ENCODE data around the gene GTPBP1. TPM values are rescaled to one million over a fixed set of nuclear protein-coding genes. Genes with fewer than 3 reads are reported as not detected.
A peak's percentile ranks its signal among the peaks of the same experiment; 100 is the strongest.

GTPBP1 gene
- total RNA-seq, 2 experiments from 2014 or later = 116 to 146 TPM

DNA sequence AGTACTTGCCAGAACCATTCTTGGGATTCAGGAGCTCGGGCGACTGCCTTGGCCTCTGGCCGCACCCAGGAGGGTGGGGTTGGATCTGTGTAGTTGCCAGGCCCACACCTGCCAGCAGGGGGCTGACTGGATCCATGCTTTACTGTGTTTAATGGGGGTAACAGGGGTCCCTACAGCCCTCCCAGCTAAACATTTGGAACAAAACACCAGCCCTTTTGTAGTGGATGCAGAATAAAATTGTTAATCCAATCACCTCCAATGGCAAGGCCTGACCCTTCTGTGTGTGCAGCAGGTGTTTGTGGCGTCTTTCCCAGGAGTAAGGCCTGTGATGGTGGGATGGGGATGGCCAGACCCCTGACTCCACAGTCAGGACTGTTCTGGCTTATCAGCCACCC is 27.6 kb downstream of the GTPBP1 start:
- ATAC-seq = peak; percentile 64
- no peaks in the 10 kb centered on the region for H3K9me3 Mint-ChIP-seq (ENCODE audit: low read depth)
- peak; percentile 70 for DNase-seq
- H3K4me3 Mint-ChIP-seq = no peak overlapping the region
- peaks cover 43% of the 10 kb centered on the region for H3K36me3 Mint-ChIP-seq
- CTCF ChIA-PET = interaction anchor here (0.7 to 4.0 kb wide), 10 partner anchors 10 to 136 kb away, joined by 3 to 28 read pairs (median 6); partner anchors contain the start of genes GTPBP1 and TOMM22
- H3K4me1 Mint-ChIP-seq = peaks cover 28% of the 10 kb centered on the region
- no peaks in the 10 kb centered on the region for H3K27me3 Mint-ChIP-seq
- peak overlapping the region; percentile 65 for H3K27ac Mint-ChIP-seq

GRCh38 chr22:38733724-38734381 is 28.1 kb downstream of the GTPBP1 start:
- peaks cover 44% of the 10 kb centered on the region for H3K36me3 Mint-ChIP-seq
- H3K9me3 Mint-ChIP-seq (ENCODE audit: low read depth) = no peaks in the 10 kb centered on the region
- peaks cover 31% of the 10 kb centered on the region for H3K4me1 Mint-ChIP-seq
- peak; percentile 13 for ATAC-seq
- H3K27me3 Mint-ChIP-seq = no peaks in the 10 kb centered on the region
- H3K4me3 Mint-ChIP-seq = no peak overlapping the region
- CTCF ChIA-PET = interaction anchor here (0.8 to 4.0 kb wide), 14 partner anchors 9 to 118 kb away, joined by 3 to 28 read pairs (median 6); partner anchors contain the start of genes GTPBP1 and TOMM22
- peak overlapping the region; percentile 65 for H3K27ac Mint-ChIP-seq
- DNase-seq = no peak

DNA sequence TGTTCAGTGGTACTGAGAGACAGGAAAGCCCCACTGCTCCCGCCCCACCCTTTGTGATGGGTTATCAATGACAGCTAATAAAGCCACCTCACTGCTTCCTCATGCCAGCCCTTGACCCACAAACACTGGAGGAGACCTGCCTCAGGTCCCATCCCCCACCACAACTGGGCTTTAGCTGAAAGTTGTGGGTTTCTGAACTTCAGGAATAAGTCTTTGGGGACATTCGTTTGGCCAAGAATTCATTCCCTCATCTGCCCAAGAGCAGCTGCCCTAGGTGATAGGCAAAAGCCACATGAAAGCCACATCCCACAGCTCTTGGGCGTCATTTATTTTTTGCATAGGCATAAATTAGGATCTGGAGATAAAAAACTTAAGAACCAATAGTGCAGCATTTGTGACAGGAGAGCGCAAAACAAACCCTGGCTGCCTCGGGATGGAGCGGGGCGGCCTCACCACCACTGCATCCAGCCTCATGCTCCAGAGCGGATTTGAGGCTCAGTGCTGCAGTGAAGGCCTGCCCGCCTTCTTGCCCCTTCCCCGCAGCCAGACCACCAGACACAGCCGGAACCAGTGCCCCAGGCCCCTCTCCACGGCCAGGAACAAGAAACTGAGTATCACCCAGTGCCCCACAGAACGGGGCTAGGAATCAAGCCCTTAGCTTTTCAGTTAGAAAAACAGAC is 28.8 kb downstream of the GTPBP1 start:
- DNase-seq = no peak
- H3K9me3 Mint-ChIP-seq (ENCODE audit: low read depth) = no peaks in the 10 kb centered on the region
- H3K4me1 Mint-ChIP-seq = peaks cover 31% of the 10 kb centered on the region
- CTCF ChIA-PET = interaction anchor here (0.8 to 4.0 kb wide), 11 partner anchors 9 to 39 kb away, joined by 3 to 28 read pairs (median 7); partner anchors contain the start of gene GTPBP1
- peaks cover 49% of the 10 kb centered on the region for H3K36me3 Mint-ChIP-seq
- peak overlapping the region; percentile 65 for H3K27ac Mint-ChIP-seq
- ATAC-seq = no peak
- no peak overlapping the region for H3K4me3 Mint-ChIP-seq
- no peaks in the 10 kb centered on the region for H3K27me3 Mint-ChIP-seq

DNA sequence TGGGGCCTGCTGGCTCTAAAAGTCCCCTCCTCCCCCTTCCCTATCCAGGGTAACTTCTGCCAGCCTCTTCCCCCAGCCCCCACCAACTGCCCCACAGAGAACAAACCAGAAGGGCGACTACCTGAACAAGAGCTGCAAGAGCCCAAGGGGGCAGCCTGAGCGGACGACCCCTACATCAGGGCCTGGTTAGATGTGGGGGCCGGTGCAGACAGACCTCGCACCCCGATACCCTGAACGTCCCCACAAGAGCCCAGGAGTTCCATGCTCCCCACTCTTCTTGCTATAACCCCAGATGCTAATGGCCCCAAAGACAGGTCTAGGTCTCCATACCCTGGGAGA is 29.4 kb downstream of the GTPBP1 start:
- no peaks in the 10 kb centered on the region for H3K27me3 Mint-ChIP-seq
- H3K9me3 Mint-ChIP-seq (ENCODE audit: low read depth) = no peaks in the 10 kb centered on the region
- DNase-seq = no peak
- CTCF ChIA-PET = interaction anchor here (1.3 to 4.0 kb wide), 6 partner anchors 10 to 31 kb away, joined by 3 to 28 read pairs (median 8); no protein-coding TSS in a partner anchor
- H3K27ac Mint-ChIP-seq = peak overlapping the region; percentile 65
- no peak overlapping the region for H3K4me3 Mint-ChIP-seq
- H3K36me3 Mint-ChIP-seq = peaks cover 54% of the 10 kb centered on the region
- ATAC-seq = no peak
- peaks cover 31% of the 10 kb centered on the region for H3K4me1 Mint-ChIP-seq

GRCh38 chr22:38735465-38736256 is 29.9 kb downstream of the GTPBP1 start:
- Mint-ChIP-seq H3K4me3 (no peak overlapping the region), H3K9me3 (ENCODE audit: low read depth) (no peaks in the 10 kb centered on the region), H3K4me1 (peaks cover 31% of the 10 kb centered on the region), H3K27me3 (no peaks in the 10 kb centered on the region), H3K27ac (peak overlapping the region; percentile 72), H3K36me3 (peaks cover 54% of the 10 kb centered on the region)
- DNase-seq (no peak), ATAC-seq (no peak)
- CTCF ChIA-PET = interaction anchor here (1.3 to 2.3 kb wide), 4 partner anchors 11 to 30 kb away, joined by 3 to 9 read pairs (median 6); no protein-coding TSS in a partner anchor

- DNase-seq = no peak
- Mint-ChIP-seq H3K27ac (peak overlapping the region; percentile 72), H3K4me1 (peaks cover 31% of the 10 kb centered on the region), H3K36me3 (peaks cover 55% of the 10 kb centered on the region), H3K4me3 (no peak overlapping the region), H3K9me3 (ENCODE audit: low read depth) (no peaks in the 10 kb centered on the region), H3K27me3 (no peaks in the 10 kb centered on the region)
- CTCF ChIA-PET = interaction anchor here (1.3 to 2.4 kb wide), 3 partner anchors 11 to 30 kb away, joined by 3 to 10 read pairs (median 9); no protein-coding TSS in a partner anchor
- ATAC-seq = no peak
These were observed 30.5 kb downstream of the GTPBP1 start for GRCh38 chr22:38736257-38736570.

DNA sequence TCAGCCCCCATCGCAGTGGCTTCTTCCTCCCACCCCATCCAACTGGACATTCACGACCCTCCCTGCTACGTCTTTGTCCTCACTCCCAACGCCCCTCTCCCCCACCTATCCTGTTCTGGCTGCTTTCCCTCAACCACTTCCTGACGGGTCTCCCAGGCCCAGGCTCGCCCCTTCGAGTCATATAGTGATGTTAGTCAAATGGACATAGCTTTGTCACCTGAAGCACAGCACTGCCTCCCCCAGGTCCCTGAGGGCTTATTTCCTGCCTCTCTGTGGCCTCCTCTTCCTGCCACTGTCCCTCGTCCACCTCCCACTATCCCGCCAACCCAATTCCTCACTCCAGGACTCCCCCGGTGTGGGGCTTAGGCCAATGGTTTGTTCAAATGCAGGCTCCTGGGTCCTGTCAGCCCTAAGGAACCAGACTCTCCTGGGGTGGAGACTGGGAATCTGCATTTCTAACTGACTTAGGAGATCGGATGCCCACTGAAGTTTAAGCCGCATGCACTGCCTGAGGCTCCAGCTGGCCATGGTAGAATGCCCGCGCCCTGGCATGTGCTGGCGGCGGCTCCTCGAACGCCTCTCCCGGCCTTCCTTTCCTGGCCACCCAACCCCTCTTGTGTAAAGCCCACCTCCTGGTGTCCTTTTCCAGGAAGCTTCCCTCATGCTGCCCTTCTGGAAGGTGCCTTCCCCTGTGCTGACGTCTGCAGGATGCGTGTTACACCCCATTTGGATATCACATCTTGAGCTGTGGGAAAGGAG is 31.7 kb downstream of the GTPBP1 start:
- Mint-ChIP-seq H3K27ac (peak overlapping the region; percentile 72), H3K4me3 (no peak overlapping the region), H3K9me3 (ENCODE audit: low read depth) (no peaks in the 10 kb centered on the region), H3K36me3 (peaks cover 66% of the 10 kb centered on the region), H3K4me1 (peaks cover 33% of the 10 kb centered on the region), H3K27me3 (no peaks in the 10 kb centered on the region)
- CTCF ChIA-PET = interaction anchor here (1.2 to 2.4 kb wide), 3 partner anchors 10 to 14 kb away, joined by 4 to 10 read pairs (median 9); no protein-coding TSS in a partner anchor
- ATAC-seq (no peak), DNase-seq (no peak)

- H3K9me3 Mint-ChIP-seq (ENCODE audit: low read depth) = no peaks in the 10 kb centered on the region
- H3K4me1 Mint-ChIP-seq = peaks cover 31% of the 10 kb centered on the region
- ATAC-seq = no peak
These were observed 32.8 kb downstream of the GTPBP1 start for GRCh38 chr22:38738475-38739070.

DNA sequence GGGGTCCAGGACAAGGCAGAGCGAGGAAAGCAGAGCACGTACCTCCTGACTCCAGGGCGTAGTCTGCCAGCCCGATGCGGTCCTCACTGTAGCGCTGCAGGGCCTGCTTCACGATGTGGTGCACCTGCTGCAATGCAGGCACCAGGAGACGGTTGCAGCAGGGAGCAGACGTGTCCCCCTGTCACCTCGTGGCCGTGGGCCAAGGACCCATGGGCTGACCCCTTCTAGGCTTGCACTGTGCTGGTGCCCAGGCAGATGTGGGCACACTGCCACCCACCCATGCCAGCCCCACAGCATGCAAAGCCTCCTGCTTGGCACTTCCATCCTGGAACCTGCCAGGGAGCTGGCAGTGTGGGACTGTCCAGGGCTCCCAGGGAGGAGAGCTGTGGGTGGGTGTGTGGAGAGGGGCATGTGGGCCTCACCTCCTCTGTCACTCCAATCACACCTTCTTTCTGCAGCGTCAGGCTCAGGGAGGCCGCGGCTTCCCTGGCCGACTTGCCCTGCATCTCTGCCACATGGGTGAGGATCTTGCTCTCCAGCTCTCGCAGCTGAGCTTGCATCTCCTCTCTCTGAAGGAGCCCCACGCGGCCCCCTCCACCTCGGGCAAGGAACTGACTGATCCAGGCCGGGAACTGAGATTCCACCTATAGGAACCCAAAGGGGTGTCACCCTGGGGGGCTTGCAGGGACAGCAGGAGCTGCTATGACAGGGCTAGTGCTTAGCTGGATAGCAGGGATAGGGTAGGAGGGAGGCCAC is 33.7 kb downstream of the GTPBP1 start:
- Mint-ChIP-seq H3K4me1 (peaks cover 30% of the 10 kb centered on the region), H3K36me3 (peaks cover 71% of the 10 kb centered on the region), H3K27me3 (no peaks in the 10 kb centered on the region), H3K27ac (no peak overlapping the region), H3K4me3 (no peak overlapping the region), H3K9me3 (ENCODE audit: low read depth) (no peaks in the 10 kb centered on the region)
- ATAC-seq (no peak), DNase-seq (no peak)
- CTCF ChIA-PET = no interaction called here

More at GRCh38 chr22:38738475-38739070, 32.8 kb downstream of the GTPBP1 start:
- CTCF ChIA-PET = interaction anchor here (2.4 kb wide), 1 partner anchor 13 kb away, joined by 10 read pairs; no protein-coding TSS in a partner anchor
- DNase-seq = no peak
- H3K4me3 Mint-ChIP-seq = no peak overlapping the region
- peak overlapping the region; percentile 61 for H3K27ac Mint-ChIP-seq
- H3K36me3 Mint-ChIP-seq = peaks cover 73% of the 10 kb centered on the region
- no peaks in the 10 kb centered on the region for H3K27me3 Mint-ChIP-seq

GRCh38 chr22:38740116-38740723 is 34.5 kb downstream of the GTPBP1 start:
- CTCF ChIA-PET = no interaction called here
- Mint-ChIP-seq H3K27me3 (no peaks in the 10 kb centered on the region), H3K27ac (no peak overlapping the region), H3K9me3 (ENCODE audit: low read depth) (no peaks in the 10 kb centered on the region), H3K4me1 (peaks cover 27% of the 10 kb centered on the region), H3K36me3 (peaks cover 73% of the 10 kb centered on the region), H3K4me3 (no peak overlapping the region)
- no peak for ATAC-seq
- DNase-seq = no peak

DNA sequence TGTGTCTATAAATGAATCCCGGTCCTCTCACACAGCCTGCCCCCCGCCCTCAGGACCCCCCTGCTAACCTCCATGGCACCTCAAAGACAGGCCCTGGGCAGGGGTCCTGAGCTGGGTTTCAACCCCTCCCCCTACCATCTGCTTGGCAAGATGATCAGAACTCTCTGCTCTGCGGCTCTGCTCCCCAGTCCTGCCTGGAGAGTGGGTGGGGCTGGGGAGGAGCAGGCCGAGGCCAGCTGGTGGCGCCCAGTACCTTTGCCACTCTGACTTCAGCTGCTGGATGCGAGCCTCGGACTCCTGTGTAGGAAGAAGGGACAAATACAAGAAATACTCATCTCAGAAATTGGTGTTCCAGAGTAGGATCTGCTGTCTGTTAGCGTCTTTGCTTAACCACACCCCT is 35.0 kb downstream of the GTPBP1 start:
- Mint-ChIP-seq H3K36me3 (peaks cover 74% of the 10 kb centered on the region), H3K27ac (peak overlapping the region; percentile 61), H3K4me3 (no peak overlapping the region), H3K27me3 (no peaks in the 10 kb centered on the region), H3K4me1 (peaks cover 28% of the 10 kb centered on the region), H3K9me3 (ENCODE audit: low read depth) (no peaks in the 10 kb centered on the region)
- DNase-seq (no peak), ATAC-seq (no peak)
- CTCF ChIA-PET = no interaction called here

- Mint-ChIP-seq H3K9me3 (ENCODE audit: low read depth) (no peaks in the 10 kb centered on the region), H3K4me1 (peaks cover 29% of the 10 kb centered on the region), H3K4me3 (no peak overlapping the region), H3K27ac (peak overlapping the region; percentile 61), H3K27me3 (no peaks in the 10 kb centered on the region), H3K36me3 (peaks cover 77% of the 10 kb centered on the region)
- DNase-seq = no peak
- no peak for ATAC-seq
- CTCF ChIA-PET = no interaction called here
These were observed 35.4 kb downstream of the GTPBP1 start for GRCh38 chr22:38741166-38741565.
